ENCODE measurements around the gene TTC4.

Gene TTC4

DNA sequence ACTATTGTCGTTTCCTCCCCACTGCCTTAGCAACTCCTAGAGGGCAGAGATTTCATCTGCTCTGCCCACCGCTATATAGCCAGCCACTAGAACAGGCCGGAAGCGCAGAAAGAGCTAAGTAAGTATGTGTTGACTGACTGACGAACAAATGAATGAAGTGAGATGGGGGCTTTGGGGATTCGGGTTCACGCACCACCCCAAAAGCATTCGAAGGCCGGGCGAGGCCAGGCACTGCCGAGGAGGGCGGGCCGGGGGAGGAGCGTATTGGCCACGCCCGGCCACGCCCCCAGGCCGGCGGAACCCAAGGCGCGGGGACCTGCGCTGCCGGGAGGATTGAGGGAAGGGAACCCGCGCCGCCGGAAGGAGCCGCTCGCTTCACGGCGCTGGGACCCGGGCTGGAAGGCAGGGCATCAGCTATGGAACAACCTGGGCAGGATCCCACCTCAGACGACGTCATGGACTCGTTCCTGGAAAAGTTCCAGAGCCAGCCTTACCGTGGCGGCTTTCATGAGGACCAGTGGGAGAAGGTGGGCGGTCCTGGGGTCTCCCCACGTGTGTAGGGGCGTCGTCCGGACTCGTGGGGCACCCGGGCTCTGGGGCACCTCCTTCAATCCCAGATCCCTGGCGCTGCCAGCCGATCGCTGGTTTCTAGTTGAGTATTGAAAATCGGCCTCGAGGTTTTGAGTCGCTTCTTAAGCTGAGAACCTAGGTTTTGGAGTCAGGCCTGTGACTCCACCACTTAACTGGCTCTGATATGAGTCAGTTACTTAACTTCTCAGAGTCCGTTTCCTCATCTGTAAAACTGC lies at the start of gene TTC4:
Gene TTC4 (plus strand): TSS at position 369 of the 806 bp plus-strand sequence. CDS start 48 bp downstream, at position 417.
- peak; percentile 86 for FAIRE-seq
- DNase-seq (ENCODE audit: insufficient read length, low spot score) = peak; percentile 86

DNA sequence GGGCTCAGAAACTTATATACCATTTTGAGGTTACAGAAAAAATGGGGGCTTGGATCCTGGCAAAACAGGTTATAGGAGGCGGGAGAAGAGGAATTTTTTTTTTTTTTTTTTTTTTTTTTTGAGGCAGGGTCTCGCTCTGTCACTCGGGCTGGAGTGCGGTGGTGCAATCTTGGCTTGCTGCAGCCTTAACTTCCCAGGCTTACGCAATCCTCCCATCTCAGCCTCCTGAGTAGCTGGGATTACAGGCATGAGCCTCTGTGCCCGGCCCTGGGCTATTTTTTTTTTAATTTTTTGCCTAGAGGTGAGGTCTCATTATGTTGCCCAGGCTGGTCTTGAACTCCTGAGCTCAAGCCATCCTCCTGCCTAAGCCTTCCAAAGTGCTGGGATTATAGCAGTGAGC lies 49.3 kb upstream of the TTC4 start:
- FAIRE-seq = no peak
- DNase-seq (ENCODE audit: insufficient read length, low spot score) = no peak

DNA sequence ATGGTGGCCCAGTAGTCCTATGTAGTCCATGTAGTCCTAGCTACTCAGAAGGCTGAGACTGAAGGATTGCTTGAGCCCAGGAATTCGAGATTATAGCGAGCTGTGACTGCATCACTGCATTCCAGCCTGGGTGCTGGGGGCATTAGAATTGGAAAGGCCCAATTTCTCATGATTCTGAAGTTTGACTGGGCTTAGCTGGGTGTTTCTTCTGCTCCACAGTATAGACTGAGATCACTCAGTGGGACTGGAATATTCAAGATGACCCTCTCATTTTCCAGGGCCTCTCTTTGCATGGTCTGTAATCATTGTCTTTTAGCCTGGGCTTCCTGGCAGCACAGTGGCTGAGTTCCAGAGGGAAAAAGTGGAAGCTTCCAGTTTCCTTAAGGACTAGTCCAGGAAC lies 47.9 kb upstream of the TTC4 start:
- DNase-seq (ENCODE audit: insufficient read length, low spot score) = no peak
- FAIRE-seq = no peak

GRCh38 chr1:54668567-54668966 lies 47.1 kb upstream of the TTC4 start:
- no peak for FAIRE-seq
- no peak for DNase-seq (ENCODE audit: insufficient read length, low spot score)

GRCh38 chr1:54671985-54672608 lies 43.6 kb upstream of the TTC4 start:
- FAIRE-seq (peak; percentile 55), DNase-seq (ENCODE audit: insufficient read length, low spot score) (peak; percentile 67)

DNA sequence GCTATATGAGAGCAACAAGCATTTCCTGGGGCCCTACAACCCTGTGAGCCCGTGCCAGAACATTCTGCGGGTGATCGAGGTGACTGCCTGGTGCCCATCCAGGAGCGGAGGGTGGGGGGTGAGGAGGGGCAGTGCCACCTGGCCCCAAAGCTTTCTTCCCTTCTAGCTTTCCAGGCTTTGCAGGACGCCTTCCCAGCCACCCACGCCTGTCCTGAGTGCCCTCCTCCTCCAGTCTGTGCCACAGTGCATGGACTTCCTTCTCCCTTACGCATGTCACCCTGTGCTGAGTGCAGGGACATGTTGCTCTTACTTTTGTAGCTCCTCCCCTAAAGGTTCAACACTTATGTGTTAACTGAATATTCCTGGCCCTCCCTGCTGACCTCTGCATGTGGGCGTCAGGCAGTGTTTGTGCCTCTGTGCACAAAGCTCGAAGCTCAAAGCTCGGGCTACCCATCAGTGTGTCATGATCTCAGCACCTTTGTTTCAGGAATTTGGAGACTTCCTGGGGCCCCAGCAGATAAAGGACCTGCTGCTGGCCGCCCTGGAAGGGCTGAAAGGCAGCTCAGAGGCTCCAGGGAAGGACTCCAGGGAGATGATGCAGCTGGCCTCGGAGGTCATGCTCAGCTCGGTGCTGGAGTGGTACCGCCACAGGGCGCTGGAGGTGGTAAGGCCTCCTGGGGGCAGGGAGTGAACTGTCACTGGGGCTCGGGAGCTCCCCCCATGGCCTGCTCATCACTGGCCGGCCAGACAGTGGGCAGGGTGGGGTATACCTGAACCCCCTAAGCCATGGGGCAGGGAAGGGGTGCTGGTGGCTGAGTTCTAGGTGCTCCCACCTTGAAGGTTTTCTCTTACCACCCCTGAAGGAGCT lies 36.7 kb upstream of the TTC4 start:
- FAIRE-seq = no peak
- no peak for DNase-seq (ENCODE audit: insufficient read length, low spot score)

DNA sequence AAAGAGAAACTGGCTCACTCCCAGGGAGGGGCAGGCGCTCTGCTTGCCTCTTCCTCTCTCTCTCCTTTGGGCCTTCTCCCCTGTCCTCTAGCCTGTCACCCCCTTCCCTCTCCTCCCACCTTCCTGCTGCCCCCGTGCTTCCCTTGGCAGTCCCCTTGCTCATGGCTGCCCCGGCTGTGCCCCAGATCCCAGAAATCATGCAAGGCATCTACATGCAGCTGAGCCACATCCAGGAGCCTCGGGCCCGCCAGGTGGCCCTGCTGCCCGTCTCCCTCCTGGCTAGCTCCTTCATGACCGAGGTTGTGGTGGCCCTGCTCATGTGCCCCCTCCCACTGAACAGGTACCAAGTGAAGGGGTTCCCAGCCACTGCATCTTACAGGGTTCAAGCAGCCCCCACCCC lies 36.0 kb upstream of the TTC4 start:
- FAIRE-seq (no peak), DNase-seq (ENCODE audit: insufficient read length, low spot score) (no peak)

GRCh38 chr1:54680387-54680786 lies 35.3 kb upstream of the TTC4 start:
- FAIRE-seq = no peak
- no peak for DNase-seq (ENCODE audit: insufficient read length, low spot score)

DNA sequence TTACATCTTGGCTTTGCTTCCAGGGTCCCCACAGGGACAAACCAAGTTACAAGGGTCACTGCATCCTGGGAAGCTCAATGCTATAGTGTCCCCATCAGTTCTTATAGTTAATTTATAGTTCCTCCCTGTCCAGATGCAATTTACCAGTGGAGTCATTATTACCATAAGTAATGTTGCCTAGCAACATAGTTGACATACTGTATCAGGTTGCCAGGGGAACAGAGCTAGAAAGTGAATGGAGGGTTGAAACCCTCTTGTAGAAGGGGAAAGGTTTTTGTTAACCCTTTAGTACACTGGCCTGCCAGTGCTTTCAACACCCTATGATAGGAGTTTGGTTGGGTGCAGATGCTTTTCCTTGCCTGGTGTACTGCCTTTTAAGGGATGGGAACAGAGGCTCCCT lies 34.3 kb upstream of the TTC4 start:
- DNase-seq (ENCODE audit: insufficient read length, low spot score) = no peak
- no peak for FAIRE-seq

DNA sequence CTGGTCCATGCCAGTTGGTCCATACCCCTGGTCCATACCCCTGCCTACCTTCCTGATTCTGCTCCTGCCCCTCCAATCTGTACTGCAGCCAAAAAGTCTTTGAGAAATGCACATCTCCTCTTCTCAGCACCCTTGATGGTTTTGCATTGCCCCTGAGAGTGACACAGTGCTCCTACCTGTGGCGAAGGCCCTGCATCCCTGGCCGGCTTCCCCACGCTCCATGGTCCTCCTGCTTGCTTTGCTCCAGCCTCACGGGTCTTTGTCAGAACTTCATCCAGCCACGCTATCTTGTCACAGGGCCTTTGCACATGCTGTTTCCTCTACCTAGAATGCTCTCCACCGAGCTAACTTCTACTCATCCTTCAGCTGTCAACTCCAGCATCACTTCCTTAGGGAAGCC lies 32.2 kb upstream of the TTC4 start:
- no peak for DNase-seq (ENCODE audit: insufficient read length, low spot score)
- no peak for FAIRE-seq

DNA sequence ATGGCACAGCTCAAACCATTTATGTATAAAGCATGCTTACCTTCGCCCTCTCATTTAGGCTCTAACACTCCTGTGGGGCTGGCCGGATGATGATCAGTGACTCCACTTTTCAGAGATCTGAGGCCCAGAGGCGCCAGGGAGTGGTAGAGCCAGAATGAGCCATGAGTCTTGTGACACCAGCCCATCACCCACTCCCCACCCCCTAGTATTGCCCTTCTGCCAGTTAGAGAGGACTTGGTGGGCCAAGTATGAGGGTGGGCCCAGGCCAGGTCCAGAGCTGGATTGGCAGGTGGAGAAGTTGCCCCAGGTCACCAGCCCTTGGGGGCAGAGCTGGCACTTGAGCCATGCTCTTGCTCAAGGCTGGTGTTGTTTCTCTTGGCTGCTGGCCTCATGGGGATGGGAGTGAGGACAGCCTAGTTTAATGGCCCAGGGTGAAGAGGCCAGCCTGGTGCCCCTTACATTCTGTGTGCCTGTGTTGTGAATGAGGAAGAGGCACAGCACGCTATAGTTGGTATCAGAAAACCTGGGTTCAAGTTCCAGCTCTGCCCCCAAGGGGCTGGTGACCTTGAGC lies 30.2 kb upstream of the TTC4 start:
- FAIRE-seq = no peak
- no peak for DNase-seq (ENCODE audit: insufficient read length, low spot score)

- no peak for DNase-seq (ENCODE audit: insufficient read length, low spot score)
- no peak for FAIRE-seq
Observed at GRCh38 chr1:54686155-54686554, 29.5 kb upstream of the TTC4 start.

DNA sequence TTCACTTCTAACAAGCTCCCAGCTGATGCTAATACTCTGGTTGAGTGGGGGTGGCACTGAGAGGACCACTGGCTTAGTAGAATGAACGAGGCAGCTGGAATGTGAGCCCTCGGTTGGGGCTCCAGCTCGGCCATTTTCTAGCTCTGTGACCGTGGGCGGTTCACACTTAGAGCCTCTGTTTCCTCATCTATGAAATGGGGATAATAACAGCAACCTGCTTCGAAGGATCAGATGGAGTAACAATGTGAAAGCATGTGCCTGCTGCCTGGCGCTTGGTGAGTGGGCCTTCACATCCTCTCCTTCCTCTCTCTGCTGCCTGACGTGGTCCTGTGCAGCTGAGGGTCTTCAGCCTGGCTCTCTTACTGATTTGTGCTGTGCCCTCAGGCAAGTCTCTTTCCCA lies 20.9 kb upstream of the TTC4 start:
- FAIRE-seq = no peak
- DNase-seq (ENCODE audit: insufficient read length, low spot score) = no peak

GRCh38 chr1:54695221-54695620 lies 20.4 kb upstream of the TTC4 start:
- FAIRE-seq (no peak), DNase-seq (ENCODE audit: insufficient read length, low spot score) (no peak)

DNA sequence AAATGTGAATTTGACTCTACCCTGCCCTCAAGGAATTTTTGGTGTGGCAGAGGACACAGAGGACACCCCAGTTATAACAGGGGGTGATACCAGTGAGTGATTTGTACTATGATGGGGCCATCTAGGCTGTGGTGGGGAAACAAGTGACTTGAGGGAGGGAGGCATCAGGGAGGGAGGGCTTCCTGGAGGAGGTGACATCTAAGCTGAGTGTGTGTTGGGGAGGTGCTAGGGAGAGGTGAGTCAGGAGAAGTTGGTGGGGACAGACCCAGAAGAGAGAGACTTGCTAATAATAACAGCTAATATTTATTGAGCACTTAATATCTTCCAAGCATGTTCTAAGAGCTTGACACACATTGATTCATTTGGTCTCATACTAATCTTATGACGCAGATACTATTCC lies 19.9 kb upstream of the TTC4 start:
- no peak for FAIRE-seq
- DNase-seq (ENCODE audit: insufficient read length, low spot score) = no peak

- FAIRE-seq = no peak
- DNase-seq (ENCODE audit: insufficient read length, low spot score) = no peak
Observed at GRCh38 chr1:54696262-54696661, 19.4 kb upstream of the TTC4 start.

DNA sequence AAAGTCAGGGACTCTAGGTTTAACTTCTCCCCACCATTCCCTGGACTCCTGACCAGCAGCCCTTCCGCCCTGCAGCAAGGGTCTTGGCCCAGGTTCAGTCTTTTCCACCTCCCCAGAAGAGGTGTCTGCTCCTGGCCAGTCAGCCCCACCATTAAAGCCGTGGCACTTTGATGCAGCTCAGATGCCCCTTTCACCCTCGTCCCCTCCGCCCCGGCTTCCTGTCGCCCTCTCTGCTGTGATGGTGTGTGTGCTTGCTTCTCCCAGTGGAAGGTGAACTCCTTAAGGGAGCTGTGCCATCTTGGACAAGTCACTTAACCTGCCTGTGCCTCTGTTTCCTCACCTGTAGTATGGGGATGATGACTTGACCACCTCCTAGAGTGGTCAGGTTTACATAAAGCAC lies 17.8 kb upstream of the TTC4 start:
- DNase-seq (ENCODE audit: insufficient read length, low spot score) (no peak), FAIRE-seq (no peak)

- no peak for FAIRE-seq
Observed at GRCh38 chr1:54698346-54698745, 17.3 kb upstream of the TTC4 start.

DNA sequence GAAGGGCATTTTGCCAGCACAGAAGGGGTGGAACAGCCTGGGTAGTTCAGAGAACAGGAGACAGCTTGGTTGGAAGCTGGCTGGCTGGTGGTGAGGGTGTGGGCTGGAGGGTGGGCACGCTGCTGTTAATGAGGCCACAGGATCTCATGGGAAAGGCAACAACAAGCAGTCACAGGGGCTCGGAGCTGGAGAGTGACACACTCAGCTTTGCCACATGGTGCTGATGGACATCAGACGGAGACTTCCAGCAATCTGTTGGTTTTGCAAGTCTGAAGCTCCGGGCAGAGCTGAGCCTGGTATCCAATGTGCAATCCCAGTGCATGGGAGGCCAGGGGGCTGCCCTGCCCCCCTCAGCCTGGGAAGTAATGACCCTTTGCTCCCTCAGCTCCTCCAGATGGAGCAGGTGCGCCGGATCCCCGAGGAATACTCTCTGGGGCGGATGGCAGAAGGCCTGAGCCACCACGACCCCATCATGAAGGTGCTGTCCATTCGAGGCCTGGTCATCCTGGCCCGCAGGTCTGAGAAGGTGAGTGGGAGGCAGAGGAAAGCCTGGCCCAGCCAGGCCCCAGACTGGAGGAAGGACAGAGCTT lies 15.6 kb upstream of the TTC4 start:
- no peak for DNase-seq (ENCODE audit: insufficient read length, low spot score)
- no peak for FAIRE-seq

More at GRCh38 chr1:54698346-54698745, 17.3 kb upstream of the TTC4 start:
- DNase-seq (ENCODE audit: insufficient read length, low spot score) = no peak

GRCh38 chr1:54701066-54701465 lies 14.6 kb upstream of the TTC4 start:
- FAIRE-seq = no peak
- no peak for DNase-seq (ENCODE audit: insufficient read length, low spot score)

GRCh38 chr1:54701996-54702395 lies 13.7 kb upstream of the TTC4 start:
- FAIRE-seq = no peak
- no peak for DNase-seq (ENCODE audit: insufficient read length, low spot score)

Data from GM19239 (cell line).